Sigmoid colon (tissue), 4 donors: Measurements from ENCODE around the gene COX20.

Source experiments
- EP300 ChIP-seq, 4 donors: sonication (generic); formaldehyde crosslinking; IDR thresholded peaks; one replicate each; pipeline ENCODE4 v1.6.1; 2017; ENCODE audit warnings: antibody characterized with exemption in 4 of 4
- POLR2AphosphoS5 ChIP-seq, 4 donors: sonication (generic); formaldehyde crosslinking; IDR thresholded peaks; one replicate each; pipeline ENCODE4 v1.6.1; 2017; ENCODE audit warnings: antibody characterized with exemption in 4 of 4
- TF ChIP-seq, protein P1 (sequence below), 4 experiments: fragments of 450-650 bp in 3 of 4; fragments of 200-600 bp in 1 of 4; IDR thresholded peaks; one replicate each; pipeline ENCODE4 v1.5.1; 2016 to 2019; ENCODE audit warnings: antibody characterized with exemption in 4 of 4, mild to moderate bottlenecking in 3 of 4, moderate library complexity in 2 of 4

GRCh38 chr1:244802556-244803239 is 32.8 kb upstream of the COX20 start:
- TF ChIP-seq, protein P1, sequence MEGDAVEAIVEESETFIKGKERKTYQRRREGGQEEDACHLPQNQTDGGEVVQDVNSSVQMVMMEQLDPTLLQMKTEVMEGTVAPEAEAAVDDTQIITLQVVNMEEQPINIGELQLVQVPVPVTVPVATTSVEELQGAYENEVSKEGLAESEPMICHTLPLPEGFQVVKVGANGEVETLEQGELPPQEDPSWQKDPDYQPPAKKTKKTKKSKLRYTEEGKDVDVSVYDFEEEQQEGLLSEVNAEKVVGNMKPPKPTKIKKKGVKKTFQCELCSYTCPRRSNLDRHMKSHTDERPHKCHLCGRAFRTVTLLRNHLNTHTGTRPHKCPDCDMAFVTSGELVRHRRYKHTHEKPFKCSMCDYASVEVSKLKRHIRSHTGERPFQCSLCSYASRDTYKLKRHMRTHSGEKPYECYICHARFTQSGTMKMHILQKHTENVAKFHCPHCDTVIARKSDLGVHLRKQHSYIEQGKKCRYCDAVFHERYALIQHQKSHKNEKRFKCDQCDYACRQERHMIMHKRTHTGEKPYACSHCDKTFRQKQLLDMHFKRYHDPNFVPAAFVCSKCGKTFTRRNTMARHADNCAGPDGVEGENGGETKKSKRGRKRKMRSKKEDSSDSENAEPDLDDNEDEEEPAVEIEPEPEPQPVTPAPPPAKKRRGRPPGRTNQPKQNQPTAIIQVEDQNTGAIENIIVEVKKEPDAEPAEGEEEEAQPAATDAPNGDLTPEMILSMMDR (IDR thresholded peaks at IDR 0.05), result no peak
- TF ChIP-seq POLR2AphosphoS5 (IDR thresholded peaks at IDR 0.05), result no peak
- no peak for TF ChIP-seq EP300 (IDR thresholded peaks at IDR 0.05)
